Hematopoietic multipotent progenitor cell treated with erythropoietin and hydrocortisone succinate and interleukin-3 and kit ligand, for 6 days (in vitro differentiated cells): ENCODE measurements around the gene CIC.

Experiments used
- DNase-seq: peaks from one replicate; pipeline ENCODE4 v3.0.0-alpha.2; 2015

The CIC gene

GRCh38 chr19:42290136-42290522 lies 21.1 kb downstream of the CIC start:
- DNase-seq: no peak

- peak; percentile 85 for DNase-seq
These were observed 21.7 kb downstream of the CIC start for GRCh38 chr19:42290523-42291434.

- no peak for DNase-seq
These were observed 22.4 kb downstream of the CIC start for GRCh38 chr19:42291435-42291810.

- DNase-seq: no peak
These were observed 23.2 kb downstream of the CIC start for GRCh38 chr19:42292042-42292960.

GRCh38 chr19:42292963-42293362 lies 23.9 kb downstream of the CIC start:
- no peak for DNase-seq

GRCh38 chr19:42293540-42293939 lies 24.5 kb downstream of the CIC start:
- DNase-seq: no peak

GRCh38 chr19:42293948-42294347 lies 24.9 kb downstream of the CIC start:
- no peak for DNase-seq

GRCh38 chr19:42294471-42295137 lies 25.6 kb downstream of the CIC start:
- DNase-seq: no peak

GRCh38 chr19:42295342-42295741 lies 26.3 kb downstream of the CIC start:
- DNase-seq: no peak

- DNase-seq: peak; percentile 82
These were observed 26.9 kb downstream of the CIC start for GRCh38 chr19:42295831-42296525.

GRCh38 chr19:42297039-42297438 lies 28.0 kb downstream of the CIC start:
- DNase-seq: no peak

GRCh38 chr19:42301646-42302203 lies 32.7 kb downstream of the CIC start, which contains the start of gene PRR19:
Gene PRR19, plus strand, starts transcription at chr19:42302132. Its CDS starts 7,453 bp downstream, at chr19:42309585.
- peak; percentile 87 for DNase-seq

- DNase-seq: no peak
These were observed 34.0 kb downstream of the CIC start for GRCh38 chr19:42303101-42303464.

- no peak for DNase-seq
These were observed 34.8 kb downstream of the CIC start for GRCh38 chr19:42303876-42304275.

GRCh38 chr19:42306646-42307045 lies 37.6 kb downstream of the CIC start:
- no peak for DNase-seq

- no peak for DNase-seq
These were observed 40.6 kb downstream of the CIC start for GRCh38 chr19:42309686-42310085.

GRCh38 chr19:42311657-42312056 lies 42.6 kb downstream of the CIC start:
- peak; percentile 32 for DNase-seq

GRCh38 chr19:42312370-42312769 lies 43.3 kb downstream of the CIC start:
- no peak for DNase-seq

- peak; percentile 75 for DNase-seq
These were observed 44.2 kb downstream of the CIC start, which contains the start of gene TMEM145 for GRCh38 chr19:42313096-42313839. Gene TMEM145, plus strand, starts transcription at chr19:42313309. Its CDS starts 68 bp downstream, at chr19:42313377.

GRCh38 chr19:42313840-42314755 lies 45.0 kb downstream of the CIC start:
- DNase-seq: no peak
